Measurements from ENCODE around the gene GLUD1. TPM values are rescaled to one million over a fixed set of nuclear protein-coding genes. Genes with fewer than 3 reads are reported as not detected.
"Not testable (repeated sequence)": the region's sequence is repeated elsewhere in the genome, so short reads cannot be mapped to it uniquely, and the experiment has no call there.

The GLUD1 gene
- total RNA-seq, 2 experiments from 2014 or later: 94.2 to 101 TPM

DNA sequence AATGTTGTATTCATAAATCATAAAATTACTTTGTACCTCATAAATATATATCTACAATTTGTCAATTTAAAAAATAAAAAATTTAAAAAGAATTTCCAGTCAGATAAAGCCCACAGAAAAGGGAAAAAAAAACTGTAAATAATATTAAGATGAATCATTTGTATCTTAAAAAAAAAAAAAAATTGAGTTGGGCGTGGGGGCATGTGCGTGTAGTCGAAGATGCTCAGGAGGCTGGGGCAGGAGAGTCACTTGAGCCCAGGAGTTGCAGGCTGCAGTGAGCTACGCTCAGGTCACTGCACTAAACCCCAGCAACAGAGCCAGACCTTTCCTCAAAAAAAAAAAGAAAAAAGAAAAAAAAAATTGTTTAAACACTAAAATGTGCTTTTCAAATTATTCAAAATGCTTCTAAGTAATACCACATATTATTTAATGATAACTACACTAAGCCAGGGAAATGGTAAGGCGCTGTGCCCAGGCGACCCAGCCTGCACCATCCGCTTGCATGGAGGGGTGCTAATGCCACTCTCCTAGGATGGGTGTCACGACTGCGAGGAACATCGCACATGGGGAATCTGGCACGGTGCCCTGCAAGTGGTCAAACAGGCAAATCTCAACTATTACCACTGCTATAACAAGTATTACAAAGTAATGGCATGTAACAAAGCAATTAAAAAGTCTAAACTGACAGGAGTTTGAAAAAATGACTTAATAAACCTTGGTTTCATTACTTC, 15.4 kb downstream of the GLUD1 start:
- no peak overlapping the region for H3K27ac Mint-ChIP-seq

DNA sequence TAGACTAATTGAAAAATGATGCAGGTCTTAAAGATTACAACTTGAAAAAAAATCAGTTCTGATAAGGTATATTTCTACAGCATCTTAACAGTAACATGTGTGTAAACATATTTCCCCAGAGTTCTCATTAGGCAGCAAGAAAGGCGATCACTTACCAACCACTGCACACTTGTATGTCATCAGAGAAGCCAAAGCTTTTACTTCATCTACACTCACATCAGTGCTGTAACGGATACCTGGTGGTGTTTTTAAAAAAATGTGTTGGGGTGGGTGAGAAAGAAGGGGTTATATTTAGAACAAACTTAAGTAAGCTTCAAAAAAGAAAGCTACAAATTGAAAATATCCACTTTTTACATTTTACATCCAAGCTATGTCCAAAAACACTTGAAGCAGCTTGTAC, 18.2 kb downstream of the GLUD1 start:
- intact Hi-C loops (cut with micrococcal nuclease); CTCF ChIA-PET; POLR2A ChIA-PET; DNase-seq; ATAC-seq; H3K27me3 Mint-ChIP-seq; H3K9me3 Mint-ChIP-seq; H3K4me3 Mint-ChIP-seq: not testable (repeated sequence)
- peaks cover 19% of the 10 kb centered on the region for H3K4me1 Mint-ChIP-seq (ENCODE audit: low read depth)
- peak overlapping the region; percentile 30 for H3K27ac Mint-ChIP-seq
- peaks cover 30% of the 10 kb centered on the region for H3K36me3 Mint-ChIP-seq (ENCODE audit: low read depth)

More for the DNA sequence above, 15.4 kb downstream of the GLUD1 start:
- TF ChIP-seq, protein P1, sequence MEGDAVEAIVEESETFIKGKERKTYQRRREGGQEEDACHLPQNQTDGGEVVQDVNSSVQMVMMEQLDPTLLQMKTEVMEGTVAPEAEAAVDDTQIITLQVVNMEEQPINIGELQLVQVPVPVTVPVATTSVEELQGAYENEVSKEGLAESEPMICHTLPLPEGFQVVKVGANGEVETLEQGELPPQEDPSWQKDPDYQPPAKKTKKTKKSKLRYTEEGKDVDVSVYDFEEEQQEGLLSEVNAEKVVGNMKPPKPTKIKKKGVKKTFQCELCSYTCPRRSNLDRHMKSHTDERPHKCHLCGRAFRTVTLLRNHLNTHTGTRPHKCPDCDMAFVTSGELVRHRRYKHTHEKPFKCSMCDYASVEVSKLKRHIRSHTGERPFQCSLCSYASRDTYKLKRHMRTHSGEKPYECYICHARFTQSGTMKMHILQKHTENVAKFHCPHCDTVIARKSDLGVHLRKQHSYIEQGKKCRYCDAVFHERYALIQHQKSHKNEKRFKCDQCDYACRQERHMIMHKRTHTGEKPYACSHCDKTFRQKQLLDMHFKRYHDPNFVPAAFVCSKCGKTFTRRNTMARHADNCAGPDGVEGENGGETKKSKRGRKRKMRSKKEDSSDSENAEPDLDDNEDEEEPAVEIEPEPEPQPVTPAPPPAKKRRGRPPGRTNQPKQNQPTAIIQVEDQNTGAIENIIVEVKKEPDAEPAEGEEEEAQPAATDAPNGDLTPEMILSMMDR (IDR thresholded peaks at IDR 0.05): no peak
- no peak for ATAC-seq
- H3K4me1 Mint-ChIP-seq (ENCODE audit: low read depth): peaks cover 43% of the 10 kb centered on the region
- no peak overlapping the region for H3K4me3 Mint-ChIP-seq
- no peaks in the 10 kb centered on the region for H3K27me3 Mint-ChIP-seq
- intact Hi-C loops (cut with micrococcal nuclease): no loop called here
- ChIA-PET CTCF (no interaction called here), POLR2A (no interaction called here)
- DNase-seq: no peak
- H3K9me3 Mint-ChIP-seq: no peaks in the 10 kb centered on the region
- peaks cover 30% of the 10 kb centered on the region for H3K36me3 Mint-ChIP-seq (ENCODE audit: low read depth)

DNA sequence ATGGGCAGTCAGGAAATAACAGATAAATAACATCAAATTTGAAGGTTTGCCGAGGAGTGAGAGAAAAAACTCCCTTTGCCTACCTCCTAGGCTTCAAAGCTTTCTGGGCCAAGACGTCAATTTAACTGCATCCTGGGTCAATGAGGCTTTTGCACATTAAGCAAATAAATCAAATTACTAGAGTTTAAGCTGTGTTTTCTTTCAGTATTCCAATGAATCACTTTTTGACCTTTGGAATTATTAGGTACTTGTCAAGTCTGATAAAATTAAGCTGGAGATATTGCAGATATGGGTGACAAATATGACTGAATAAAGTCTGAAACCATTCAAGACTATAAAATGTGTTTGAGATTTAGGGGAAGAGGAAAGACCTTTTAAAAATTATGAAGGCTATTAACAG, 22.2 kb downstream of the GLUD1 start:
- Mint-ChIP-seq H3K27me3 (no peaks in the 10 kb centered on the region), H3K36me3 (ENCODE audit: low read depth) (peaks cover 27% of the 10 kb centered on the region), H3K9me3 (no peaks in the 10 kb centered on the region), H3K27ac (peak overlapping the region; percentile 35), H3K4me3 (no peak overlapping the region), H3K4me1 (ENCODE audit: low read depth) (peaks cover 7% of the 10 kb centered on the region)
- POLR2A ChIA-PET: interaction anchor here (0.9 to 1.1 kb wide), 2 partner anchors 28 to 106 kb away, joined by 3 read pairs; no protein-coding TSS in a partner anchor
- DNase-seq: no peak
- TF ChIP-seq, protein P1 (IDR thresholded peaks at IDR 0.05): no peak
- no peak for ATAC-seq
- CTCF ChIA-PET: no interaction called here
- intact Hi-C loops (cut with micrococcal nuclease): no loop called here

DNA sequence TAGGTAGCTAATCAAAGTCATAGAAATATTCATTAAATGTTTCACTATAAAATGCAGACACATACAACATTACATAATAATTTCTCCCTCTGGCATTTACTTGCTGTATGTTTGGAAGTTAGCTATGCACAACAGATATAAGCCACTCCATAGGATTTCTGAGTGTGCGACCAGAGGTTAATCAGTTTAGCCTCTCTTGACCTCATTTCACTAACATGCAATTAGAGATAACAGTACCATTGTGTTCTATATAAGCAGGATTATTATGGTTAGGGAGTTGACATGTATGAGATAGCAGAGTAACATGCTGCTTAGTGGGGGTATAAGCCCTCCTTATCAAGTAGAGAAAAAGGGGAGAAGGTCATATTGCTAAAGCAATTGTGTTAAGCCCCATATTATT, 26.4 kb downstream of the GLUD1 start:
- H3K4me3 Mint-ChIP-seq: no peak overlapping the region
- H3K27me3 Mint-ChIP-seq: no peaks in the 10 kb centered on the region
- peaks cover 49% of the 10 kb centered on the region for H3K36me3 Mint-ChIP-seq (ENCODE audit: low read depth)
- ChIA-PET POLR2A (no interaction called here), CTCF (no interaction called here)
- H3K27ac Mint-ChIP-seq: no peak overlapping the region
- ATAC-seq (no peak), DNase-seq (no peak)
- no peaks in the 10 kb centered on the region for H3K4me1 Mint-ChIP-seq (ENCODE audit: low read depth)
- intact Hi-C loops (cut with micrococcal nuclease): no loop called here
- TF ChIP-seq, protein P1 (IDR thresholded peaks at IDR 0.05): no peak
- no peaks in the 10 kb centered on the region for H3K9me3 Mint-ChIP-seq

DNA sequence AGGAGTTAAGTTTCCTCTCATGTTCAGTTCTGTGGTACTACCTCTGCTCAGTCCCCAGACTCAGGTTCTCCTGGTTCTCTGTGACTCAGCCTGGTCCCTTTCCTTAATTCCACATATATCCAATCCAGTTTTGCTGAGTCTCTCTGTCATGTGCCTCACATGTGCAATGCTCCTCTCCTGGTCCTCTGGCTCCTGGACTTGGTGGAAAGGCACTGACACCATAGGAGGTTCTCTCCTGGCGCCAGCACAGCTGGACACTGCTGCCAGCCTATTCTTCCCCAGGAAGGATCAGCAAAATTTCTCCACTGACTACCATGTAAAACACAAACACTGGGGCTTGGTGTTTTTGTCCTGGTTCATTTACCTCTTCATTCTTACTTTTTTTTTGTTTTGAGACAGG, 27.8 kb downstream of the GLUD1 start:
- Mint-ChIP-seq H3K27me3 (no peaks in the 10 kb centered on the region), H3K4me3 (no peak overlapping the region), H3K4me1 (ENCODE audit: low read depth) (no peaks in the 10 kb centered on the region), H3K36me3 (ENCODE audit: low read depth) (peaks cover 45% of the 10 kb centered on the region), H3K9me3 (no peaks in the 10 kb centered on the region), H3K27ac (no peak overlapping the region)
- TF ChIP-seq, protein P1 (IDR thresholded peaks at IDR 0.05): no peak
- no peak for ATAC-seq
- ChIA-PET CTCF (interaction anchor here (2.1 kb wide), 1 partner anchor 13 kb away, joined by 5 read pairs; no protein-coding TSS in a partner anchor), POLR2A (no interaction called here)
- DNase-seq: no peak
- intact Hi-C loops (cut with micrococcal nuclease): no loop called here

All from activated CD8-positive, alpha-beta T cell treated with anti-CD3 and anti-CD28 coated beads for 36 hours (primary cell).